ENCODE results near the gene C2CD4A.

C2CD4A gene

DNA sequence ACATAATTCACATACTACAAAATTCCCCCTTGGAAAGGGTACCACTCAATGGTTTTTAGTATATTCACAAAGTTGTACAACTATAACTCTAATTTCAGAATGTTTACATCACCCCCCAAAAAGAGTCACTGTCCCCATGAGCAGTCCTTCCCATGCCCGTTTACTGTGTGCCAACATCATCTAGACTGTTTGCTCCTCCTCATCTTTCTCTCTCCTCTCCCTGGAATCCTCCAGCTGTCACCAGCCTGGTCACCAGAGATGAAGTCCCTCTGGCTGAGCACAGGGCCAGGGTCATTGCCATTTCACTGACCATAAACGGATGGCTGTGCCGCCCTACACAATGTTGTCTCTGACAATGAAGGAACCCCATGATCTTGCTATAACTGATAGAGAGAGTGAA lies 53.1 kb downstream of the C2CD4A start:
- TF ChIP-seq ZNF274 (IDR thresholded peaks at IDR 0.05; ENCODE audit: low read depth, low read length) = no peak
- no peak overlapping the region for H3K4me3 ChIP-seq (ENCODE audit: low read length)

Data from GM08714 (cell line).